Right lobe of liver (tissue), 4 donors: Measurements from ENCODE around the gene GPR22.
A peak's percentile ranks its signal among the peaks of the same experiment; 100 is the strongest.

ENCODE experiments used
- POLR2A ChIP-seq: fragments of 450-650 bp; IDR thresholded peaks from one replicate; pipeline ENCODE4 v1.6.1; 2017; ENCODE audit warnings: antibody characterized with exemption, mild to moderate bottlenecking
- TF ChIP-seq, protein P1 (sequence below), 4 donors: fragments of 200-600 bp in 3 of 4; fragments of 450-650 bp in 1 of 4; IDR thresholded peaks; one replicate each; pipeline versions ENCODE4 v1.5.1 to v1.8.0; 2016 to 2022; ENCODE audit warnings: antibody characterized with exemption in 4 of 4, mild to moderate bottlenecking in 2 of 4
- donor health status: DM: no; HTN: no; CAD: no.
- donor health status: DM: no; HTN: no; CAD: no.
- donor health status: DM: no; HTN: yes; CAD: no.

DNA sequence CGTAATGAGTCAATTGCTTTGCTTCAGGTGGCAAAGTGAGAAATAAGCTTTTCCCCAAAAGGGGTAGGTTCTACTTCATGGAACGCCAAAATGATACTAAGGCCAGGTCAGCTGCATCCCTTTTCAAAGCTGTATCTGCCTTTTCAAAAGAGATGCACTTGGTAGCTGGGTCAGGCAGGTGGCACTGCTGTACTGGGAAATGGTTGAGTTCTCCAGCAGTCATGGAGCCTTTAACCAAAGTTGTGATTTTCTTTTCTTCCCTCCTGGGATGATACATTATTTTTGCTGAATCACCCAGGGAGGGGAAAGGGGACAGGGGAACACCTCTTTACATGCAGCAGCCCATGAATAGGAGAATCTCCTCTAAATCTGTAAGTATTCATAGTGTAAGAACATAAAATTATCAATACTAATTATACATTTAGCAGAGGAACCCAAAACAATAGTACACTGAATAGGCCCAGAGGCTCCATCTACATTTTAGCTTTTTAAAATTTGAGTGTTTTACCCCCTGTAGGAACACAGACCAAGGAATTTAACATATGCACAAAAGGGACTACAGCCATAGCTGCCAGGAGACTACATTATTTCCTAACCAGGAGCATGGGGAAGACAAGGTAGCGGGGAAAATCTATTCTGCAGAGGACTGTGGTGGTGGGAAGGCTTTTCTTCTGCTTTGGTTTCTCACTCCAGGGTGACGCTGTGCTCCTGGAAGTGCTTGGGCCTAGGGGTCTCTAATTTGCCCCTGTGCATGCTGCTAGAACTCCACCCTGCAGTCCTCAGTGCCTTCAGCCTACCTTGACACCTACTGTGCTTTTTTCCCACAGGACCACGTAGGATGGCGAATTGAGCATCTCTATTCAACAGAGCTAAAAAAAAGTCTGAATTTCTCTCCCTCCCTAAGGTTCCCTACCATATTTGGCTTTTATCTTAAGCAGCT is 6.4 kb upstream of the GPR22 start:
- TF ChIP-seq, protein P1, sequence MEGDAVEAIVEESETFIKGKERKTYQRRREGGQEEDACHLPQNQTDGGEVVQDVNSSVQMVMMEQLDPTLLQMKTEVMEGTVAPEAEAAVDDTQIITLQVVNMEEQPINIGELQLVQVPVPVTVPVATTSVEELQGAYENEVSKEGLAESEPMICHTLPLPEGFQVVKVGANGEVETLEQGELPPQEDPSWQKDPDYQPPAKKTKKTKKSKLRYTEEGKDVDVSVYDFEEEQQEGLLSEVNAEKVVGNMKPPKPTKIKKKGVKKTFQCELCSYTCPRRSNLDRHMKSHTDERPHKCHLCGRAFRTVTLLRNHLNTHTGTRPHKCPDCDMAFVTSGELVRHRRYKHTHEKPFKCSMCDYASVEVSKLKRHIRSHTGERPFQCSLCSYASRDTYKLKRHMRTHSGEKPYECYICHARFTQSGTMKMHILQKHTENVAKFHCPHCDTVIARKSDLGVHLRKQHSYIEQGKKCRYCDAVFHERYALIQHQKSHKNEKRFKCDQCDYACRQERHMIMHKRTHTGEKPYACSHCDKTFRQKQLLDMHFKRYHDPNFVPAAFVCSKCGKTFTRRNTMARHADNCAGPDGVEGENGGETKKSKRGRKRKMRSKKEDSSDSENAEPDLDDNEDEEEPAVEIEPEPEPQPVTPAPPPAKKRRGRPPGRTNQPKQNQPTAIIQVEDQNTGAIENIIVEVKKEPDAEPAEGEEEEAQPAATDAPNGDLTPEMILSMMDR (IDR thresholded peaks at IDR 0.05): peak; percentile 67 to 77 (median 72)
- TF ChIP-seq POLR2A: no peak
